HG02610 (cell line): ENCODE results near the gene SPRYD3.
"Not testable (repeated sequence)": the region's sequence is repeated elsewhere in the genome, so short reads cannot be mapped to it uniquely, and the experiment has no call there.

Experiments
- ATAC-seq: cut with Tn5 transposase; IDR thresholded peaks from one replicate; pipeline ENCODE4 v1.9.1; 2021; ENCODE audit warnings: mild to moderate bottlenecking, moderate library complexity; ENCODE audit not compliant: unreplicated experiment

SPRYD3 gene

GRCh38 chr12:53079226-53080117, at the start of gene SPRYD3:
Gene SPRYD3 (minus strand): TSS chr12:53079390. CDS start chr12:53079333, 57 bp downstream.
- ATAC-seq: peak; percentile 99

GRCh38 chr12:53127169-53127568, 48.0 kb upstream of the SPRYD3 start:
- no peak for ATAC-seq

- ATAC-seq: no peak
Measured at GRCh38 chr12:53124352-53124723, 45.1 kb upstream of the SPRYD3 start.

GRCh38 chr12:53123578-53124351, 44.6 kb upstream of the SPRYD3 start:
- no peak for ATAC-seq

- no peak for ATAC-seq
Measured at GRCh38 chr12:53122961-53123468, 43.8 kb upstream of the SPRYD3 start.

- ATAC-seq: no peak
Measured at GRCh38 chr12:53120685-53121525, 41.7 kb upstream of the SPRYD3 start.

GRCh38 chr12:53118751-53119300, 39.6 kb upstream of the SPRYD3 start:
- ATAC-seq: no peak

- no peak for ATAC-seq
Measured at GRCh38 chr12:53115891-53116648, 36.9 kb upstream of the SPRYD3 start.

- no peak for ATAC-seq
Measured at GRCh38 chr12:53115112-53115890, 36.1 kb upstream of the SPRYD3 start.

- no peak for ATAC-seq
Measured at GRCh38 chr12:53113951-53114350, 34.8 kb upstream of the SPRYD3 start.

GRCh38 chr12:53113136-53113705, 34.0 kb upstream of the SPRYD3 start:
- ATAC-seq: no peak

GRCh38 chr12:53112431-53112830, 33.2 kb upstream of the SPRYD3 start:
- ATAC-seq: not testable (repeated sequence)

GRCh38 chr12:53107122-53107521, 27.9 kb upstream of the SPRYD3 start:
- no peak for ATAC-seq

- no peak for ATAC-seq
Measured at GRCh38 chr12:53105712-53106439, 26.7 kb upstream of the SPRYD3 start.

GRCh38 chr12:53105256-53105655, 26.1 kb upstream of the SPRYD3 start:
- no peak for ATAC-seq

- no peak for ATAC-seq
Measured at GRCh38 chr12:53103860-53104305, 24.7 kb upstream of the SPRYD3 start.

- peak; percentile 53 for ATAC-seq
Measured at GRCh38 chr12:53102883-53103807, 24.0 kb upstream of the SPRYD3 start, which contains the start of gene SOAT2. Gene SOAT2 (plus strand): TSS chr12:53103486. CDS start chr12:53103578, 92 bp downstream.
